GM19438 (cell line): ENCODE data around the gene OR1N2.
"Not testable (repeated sequence)": the region's sequence is repeated elsewhere in the genome, so short reads cannot be mapped to it uniquely, and the experiment has no call there.

Source experiments
- ATAC-seq: cut with Tn5 transposase; IDR thresholded peaks from one replicate; pipeline ENCODE4 v1.9.1; 2021; ENCODE audit warnings: low read depth; ENCODE audit not compliant: unreplicated experiment

Gene OR1N2, protein sequence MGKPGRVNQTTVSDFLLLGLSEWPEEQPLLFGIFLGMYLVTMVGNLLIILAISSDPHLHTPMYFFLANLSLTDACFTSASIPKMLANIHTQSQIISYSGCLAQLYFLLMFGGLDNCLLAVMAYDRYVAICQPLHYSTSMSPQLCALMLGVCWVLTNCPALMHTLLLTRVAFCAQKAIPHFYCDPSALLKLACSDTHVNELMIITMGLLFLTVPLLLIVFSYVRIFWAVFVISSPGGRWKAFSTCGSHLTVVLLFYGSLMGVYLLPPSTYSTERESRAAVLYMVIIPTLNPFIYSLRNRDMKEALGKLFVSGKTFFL

DNA sequence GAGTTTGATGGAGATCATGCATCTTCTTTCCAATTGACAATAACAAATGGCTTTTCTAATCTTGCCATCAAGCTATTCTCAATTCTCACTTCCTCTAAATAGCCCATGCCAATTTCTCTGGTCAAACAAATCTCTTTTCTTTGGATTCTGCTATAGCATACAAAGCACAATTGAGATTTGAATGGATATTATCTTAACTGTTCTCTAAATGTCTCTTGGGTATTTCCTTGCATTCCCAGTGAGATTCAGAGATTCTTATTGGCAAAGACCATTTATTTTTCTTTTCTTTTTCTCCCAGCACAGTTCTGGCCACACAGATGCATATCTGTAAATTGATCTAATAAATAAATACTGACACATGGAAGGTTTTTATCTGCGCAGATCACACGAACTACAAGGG, at the start of gene OR1N2:
OR1N2 (plus strand) TSS at position 301 of the 400 bp plus-strand sequence. CDS start 100 bp downstream, outside the sequence.
- no peak for ATAC-seq

- ATAC-seq = no peak
Observed at GRCh38 chr9:122506964-122507363, 45.9 kb upstream of the OR1N2 start.

DNA sequence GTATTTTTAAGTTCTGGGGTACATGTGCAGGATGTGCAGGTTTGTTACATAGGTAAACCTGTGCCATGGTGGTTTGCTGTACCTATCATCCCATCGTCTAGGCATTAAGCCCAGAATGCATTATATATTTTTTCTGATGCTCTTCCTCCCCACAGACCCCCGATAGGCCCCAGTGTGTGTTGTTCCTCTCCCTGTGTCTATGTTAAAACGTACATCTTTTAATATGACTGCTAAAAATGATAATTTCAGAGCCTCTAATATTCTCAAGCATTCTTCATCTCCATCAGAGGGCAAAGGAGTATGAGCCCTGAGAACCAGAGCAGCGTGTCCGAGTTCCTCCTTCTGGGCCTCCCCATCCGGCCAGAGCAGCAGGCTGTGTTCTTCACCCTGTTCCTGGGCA, 42.4 kb upstream of the OR1N2 start, which contains the start of gene OR1J2:
OR1J2 (plus strand) TSS at position 301 of the 400 bp plus-strand sequence; CDS start at position 301, 0 bp downstream.
- ATAC-seq = no peak

- ATAC-seq = no peak
Observed at GRCh38 chr9:122518226-122518625, 34.7 kb upstream of the OR1N2 start.

DNA sequence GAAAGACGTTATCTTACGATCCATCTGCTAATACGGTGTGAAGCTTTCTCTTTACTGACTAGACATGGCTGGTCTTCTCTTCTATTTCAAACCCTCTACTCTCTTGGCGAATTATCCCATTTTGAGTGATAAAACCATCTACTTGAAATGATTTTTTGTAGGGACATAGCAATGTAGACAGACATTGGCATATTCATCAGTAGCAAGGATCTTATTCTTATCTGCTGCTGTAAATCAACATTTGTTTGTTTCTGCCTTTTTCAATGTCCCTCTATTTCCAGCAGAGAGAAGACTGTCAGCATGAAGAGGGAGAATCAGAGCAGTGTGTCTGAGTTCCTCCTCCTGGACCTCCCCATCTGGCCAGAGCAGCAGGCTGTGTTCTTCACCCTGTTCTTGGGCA, 34.1 kb upstream of the OR1N2 start, which contains the start of gene OR1J4:
OR1J4 (plus strand) TSS at position 301 of the 400 bp plus-strand sequence; CDS start at position 301, 0 bp downstream.
- no peak for ATAC-seq

GRCh38 chr9:122519376-122519775, 33.5 kb upstream of the OR1N2 start:
- ATAC-seq = no peak

DNA sequence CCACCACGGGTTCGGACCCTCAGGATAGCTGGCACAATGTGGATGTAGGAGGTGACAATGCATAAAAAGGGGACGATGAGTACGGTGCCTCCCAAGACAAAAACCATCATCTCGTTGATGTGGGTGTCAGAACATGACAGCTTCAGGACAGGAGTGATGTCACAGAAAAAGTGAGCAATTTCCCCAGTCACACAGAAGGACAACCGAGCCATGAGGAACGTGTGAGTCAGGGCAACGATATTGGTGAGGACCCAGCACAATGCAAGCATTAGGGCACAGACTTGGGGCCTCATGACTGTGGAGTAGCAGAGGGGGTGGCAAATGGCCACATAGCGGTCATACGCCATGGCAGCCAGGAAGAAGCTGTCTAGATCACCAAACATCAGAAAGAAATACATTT, 26.3 kb upstream of the OR1N2 start:
- ATAC-seq = no peak

- no peak for ATAC-seq
Observed at GRCh38 chr9:122527193-122527592, 25.7 kb upstream of the OR1N2 start, which contains the start of gene OR1N1. Gene OR1N1 (minus strand): TSS chr9:122527293. CDS start chr9:122527293, 0 bp downstream.

DNA sequence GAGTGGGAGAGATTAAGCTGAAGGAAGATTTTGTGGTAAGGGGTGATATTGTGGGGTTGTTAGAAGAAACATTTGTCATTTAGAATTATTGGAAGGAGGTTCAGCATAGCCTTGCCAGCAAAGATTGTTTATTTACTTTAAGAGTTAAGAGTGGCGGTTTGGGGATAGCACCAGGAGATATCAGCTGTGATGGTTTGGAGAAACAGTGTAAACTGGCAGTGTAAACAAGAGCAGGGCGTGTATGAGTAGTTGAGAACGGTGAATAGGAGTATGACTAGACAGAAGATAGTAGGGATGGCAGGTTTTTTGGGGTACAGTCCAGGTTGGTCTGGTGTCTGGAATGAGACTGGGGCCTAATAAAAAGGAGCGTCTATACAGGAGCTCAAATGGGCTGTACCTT, 21.8 kb upstream of the OR1N2 start:
- not testable (repeated sequence) for ATAC-seq

DNA sequence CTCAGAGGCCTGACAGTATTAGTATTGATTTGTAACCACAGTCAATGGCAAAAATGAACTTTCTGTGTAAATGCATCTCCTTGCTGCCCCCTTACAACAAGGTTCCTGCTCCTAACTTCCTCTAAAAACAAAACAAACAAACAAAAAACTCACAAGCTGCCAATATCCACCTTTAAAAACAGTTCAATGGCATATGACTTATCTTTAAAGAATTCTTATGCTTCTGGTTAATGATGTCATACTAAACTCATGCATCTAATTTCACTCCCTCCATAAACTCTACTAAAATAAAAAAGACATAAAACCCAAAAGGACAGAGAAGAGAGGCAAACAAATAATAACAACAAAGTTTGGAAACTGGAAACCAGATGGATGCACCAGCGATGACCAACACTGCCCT, 16.8 kb upstream of the OR1N2 start:
- no peak for ATAC-seq

DNA sequence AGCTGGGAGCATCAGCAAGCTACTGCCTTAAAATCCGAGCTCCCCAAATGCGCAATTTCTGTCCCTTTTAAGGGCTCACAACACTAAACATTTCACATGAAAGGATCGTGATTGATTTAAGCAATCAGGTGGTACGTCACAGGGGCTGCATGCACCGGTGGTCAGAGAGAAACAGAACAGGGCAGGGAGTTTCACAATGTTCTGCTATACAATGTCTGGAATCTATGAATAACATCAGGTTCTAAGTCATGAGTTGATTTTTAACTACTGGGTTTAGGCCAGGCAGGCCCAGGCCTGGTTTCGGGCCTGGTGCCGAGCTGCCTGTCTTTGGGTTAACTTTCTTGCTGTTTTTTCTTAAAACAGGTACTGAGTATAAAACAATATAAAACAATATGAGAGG, 15.8 kb upstream of the OR1N2 start:
- ATAC-seq = not testable (repeated sequence)

- ATAC-seq = no peak
Observed at GRCh38 chr9:122538757-122539156, 14.2 kb upstream of the OR1N2 start.

GRCh38 chr9:122546196-122546595, 6.7 kb upstream of the OR1N2 start:
- no peak for ATAC-seq

GRCh38 chr9:122551371-122551770, 1.5 kb upstream of the OR1N2 start:
- no peak for ATAC-seq

GRCh38 chr9:122561446-122561845, 8.5 kb downstream of the OR1N2 start:
- no peak for ATAC-seq

DNA sequence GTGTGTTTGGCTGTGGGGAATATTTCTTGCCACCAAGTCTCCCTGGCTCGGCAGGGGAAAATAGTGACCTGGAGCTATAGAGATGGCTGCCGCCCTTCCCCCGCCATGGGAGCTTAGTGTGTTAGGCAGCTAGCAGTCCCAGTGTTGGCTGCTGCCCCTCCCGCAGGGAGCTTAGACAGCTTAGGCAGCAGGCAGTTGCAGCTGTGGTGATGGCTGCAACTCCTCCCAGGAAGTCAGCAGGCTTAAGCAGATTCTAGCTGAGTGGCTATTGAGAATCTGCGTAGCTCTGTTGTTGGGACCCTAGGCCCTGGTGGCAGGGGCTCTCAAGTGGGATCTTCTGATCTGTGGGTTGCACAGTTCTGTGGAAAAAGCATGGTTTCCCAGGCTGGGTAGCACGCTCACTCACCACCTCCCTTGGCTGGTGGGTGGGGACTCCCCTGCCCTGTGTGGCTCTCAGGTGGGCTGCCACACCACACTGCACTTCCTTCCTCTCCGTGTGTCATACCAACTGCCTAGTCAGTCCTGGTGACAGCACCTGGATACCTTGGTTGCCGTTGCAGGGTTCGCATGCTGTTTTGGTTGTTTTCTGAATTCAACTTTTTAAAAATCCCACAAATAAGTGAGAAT, 9.3 kb downstream of the OR1N2 start:
- no peak for ATAC-seq

- ATAC-seq = no peak
Observed at GRCh38 chr9:122567901-122568300, 15.0 kb downstream of the OR1N2 start.

- ATAC-seq = no peak
Observed at GRCh38 chr9:122572456-122572855, 19.5 kb downstream of the OR1N2 start.

- no peak for ATAC-seq
Observed at GRCh38 chr9:122579874-122580273, 27.0 kb downstream of the OR1N2 start.

DNA sequence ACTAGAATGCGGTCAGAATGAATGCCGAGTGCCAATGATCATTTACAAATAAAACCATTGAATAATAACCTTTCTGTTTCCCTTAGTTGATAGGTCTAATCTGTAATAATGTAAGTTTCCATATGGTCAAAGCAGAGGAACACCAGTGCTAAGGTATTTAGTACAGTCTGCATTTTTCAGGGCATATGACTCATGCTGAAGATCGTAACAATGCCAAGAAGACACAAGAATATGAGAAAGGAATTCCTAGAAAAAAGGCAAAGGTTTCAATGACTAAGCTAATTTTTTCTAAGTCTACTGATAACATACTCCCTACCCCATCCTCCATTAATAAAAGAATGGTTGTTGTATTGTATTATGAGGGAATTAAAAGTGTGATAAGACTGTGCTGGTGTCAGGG, 27.4 kb downstream of the OR1N2 start:
- ATAC-seq = no peak

- ATAC-seq = not testable (repeated sequence)
Observed at GRCh38 chr9:122583284-122583683, 30.4 kb downstream of the OR1N2 start, which contains the start of gene OR1L8. Gene OR1L8 (minus strand): TSS chr9:122583384. CDS start chr9:122568477, 14,907 bp downstream.
